HG03558 (cell line): ENCODE measurements around the gene SFTPB.

Experiments
- ATAC-seq: cut with Tn5 transposase; IDR thresholded peaks from one replicate; pipeline ENCODE4 v1.9.1; 2021; ENCODE audit warnings: moderate number of reproducible peaks; ENCODE audit not compliant: unreplicated experiment; ENCODE audit errors: extremely low read depth

The SFTPB gene

DNA sequence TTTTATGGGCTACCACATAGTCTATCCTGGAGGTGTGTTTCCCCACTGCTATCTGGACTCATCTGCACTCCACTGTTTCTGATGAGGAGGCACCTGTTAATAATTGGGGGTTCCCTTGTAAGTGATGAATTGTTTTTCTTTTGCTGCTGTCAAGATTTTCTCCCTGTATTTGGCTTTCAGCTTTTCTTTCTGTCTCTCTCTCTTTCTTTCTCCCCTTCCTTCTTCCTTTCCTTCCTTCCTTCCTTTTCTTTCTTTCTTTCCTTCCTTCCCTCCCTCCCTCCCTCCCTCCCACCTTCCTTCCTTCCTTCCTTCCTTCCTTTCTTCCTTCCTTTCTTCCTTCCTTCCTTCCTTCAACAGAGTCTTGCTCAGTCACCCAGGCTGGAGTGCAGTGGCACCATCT lies 35.3 kb upstream of the SFTPB start:
- ATAC-seq, result no peak

DNA sequence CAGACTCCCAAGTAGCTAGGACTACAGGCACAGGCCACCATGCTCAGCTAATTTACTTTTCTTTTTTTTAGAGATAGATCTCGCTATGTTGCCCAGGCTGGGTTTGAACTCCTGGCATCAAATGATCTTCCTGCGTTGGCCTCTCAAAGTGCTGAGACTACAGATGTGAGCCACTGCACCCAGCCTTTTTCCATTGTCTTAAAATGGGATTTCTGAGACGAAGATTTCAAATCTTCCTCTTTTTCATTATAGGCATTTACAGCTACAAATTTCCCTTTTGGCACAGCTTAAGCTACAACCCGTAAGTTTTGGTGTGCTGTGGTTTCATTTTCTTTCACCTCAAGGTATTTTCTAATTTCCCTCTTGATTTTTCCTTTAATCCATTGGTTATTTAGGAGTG lies 34.8 kb upstream of the SFTPB start:
- no peak for ATAC-seq

DNA sequence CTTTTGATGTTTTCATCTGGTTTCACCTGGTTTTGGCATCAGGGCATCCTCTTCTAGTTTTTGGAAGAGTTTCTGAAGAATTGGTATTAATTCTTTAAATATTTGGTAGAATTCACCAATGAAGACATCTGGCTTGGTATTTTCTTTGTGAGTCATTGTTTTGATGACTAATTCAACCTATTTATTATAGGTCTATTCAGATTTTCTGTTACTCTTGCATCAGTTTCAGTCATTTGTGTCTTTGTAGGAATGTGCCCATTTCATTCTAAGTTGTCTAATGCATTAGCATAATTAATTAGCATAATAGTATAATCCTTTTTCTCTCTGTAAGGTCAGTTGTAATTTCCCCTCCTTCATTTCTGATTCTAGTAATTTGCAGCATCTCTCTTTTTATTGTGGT lies 34.2 kb upstream of the SFTPB start:
- ATAC-seq, result no peak

DNA sequence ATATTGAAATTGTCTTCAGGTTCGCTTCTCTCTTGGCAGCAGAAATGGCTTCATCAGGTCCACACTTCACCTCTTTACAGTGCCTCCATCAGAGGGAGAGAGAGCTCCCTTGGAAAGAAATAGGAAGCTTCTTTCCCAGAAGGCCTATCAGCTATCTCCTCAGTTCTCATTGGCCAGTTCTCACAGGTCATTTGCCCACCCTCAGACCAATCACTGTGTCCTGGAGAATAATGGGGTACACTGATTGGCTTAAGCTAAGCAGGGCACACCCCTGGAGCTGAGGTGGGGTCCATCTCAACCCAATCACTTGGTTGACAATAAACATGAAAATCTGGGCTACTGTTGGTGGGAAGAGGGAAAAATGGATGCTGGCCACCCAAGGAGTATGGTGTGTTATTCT lies 31.3 kb upstream of the SFTPB start:
- ATAC-seq, result no peak

DNA sequence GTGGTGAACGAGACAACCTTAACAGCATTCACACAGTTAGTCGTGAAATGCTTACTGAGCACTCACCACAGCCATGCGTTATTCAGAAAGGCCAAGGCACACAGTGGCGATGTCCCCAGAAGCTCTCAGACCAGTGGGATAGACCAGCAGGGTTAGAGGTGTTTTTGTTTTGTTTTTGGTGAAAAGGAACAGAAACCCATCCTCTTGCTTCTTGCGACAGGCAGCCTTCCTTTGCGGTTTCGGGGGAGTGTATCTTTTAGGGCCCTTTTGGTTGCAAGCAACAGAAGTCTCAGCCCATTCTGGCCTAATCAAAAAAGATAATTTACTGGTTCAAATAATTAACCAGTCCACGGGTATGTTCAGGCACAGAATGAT lies 30.9 kb upstream of the SFTPB start:
- ATAC-seq, result no peak

DNA sequence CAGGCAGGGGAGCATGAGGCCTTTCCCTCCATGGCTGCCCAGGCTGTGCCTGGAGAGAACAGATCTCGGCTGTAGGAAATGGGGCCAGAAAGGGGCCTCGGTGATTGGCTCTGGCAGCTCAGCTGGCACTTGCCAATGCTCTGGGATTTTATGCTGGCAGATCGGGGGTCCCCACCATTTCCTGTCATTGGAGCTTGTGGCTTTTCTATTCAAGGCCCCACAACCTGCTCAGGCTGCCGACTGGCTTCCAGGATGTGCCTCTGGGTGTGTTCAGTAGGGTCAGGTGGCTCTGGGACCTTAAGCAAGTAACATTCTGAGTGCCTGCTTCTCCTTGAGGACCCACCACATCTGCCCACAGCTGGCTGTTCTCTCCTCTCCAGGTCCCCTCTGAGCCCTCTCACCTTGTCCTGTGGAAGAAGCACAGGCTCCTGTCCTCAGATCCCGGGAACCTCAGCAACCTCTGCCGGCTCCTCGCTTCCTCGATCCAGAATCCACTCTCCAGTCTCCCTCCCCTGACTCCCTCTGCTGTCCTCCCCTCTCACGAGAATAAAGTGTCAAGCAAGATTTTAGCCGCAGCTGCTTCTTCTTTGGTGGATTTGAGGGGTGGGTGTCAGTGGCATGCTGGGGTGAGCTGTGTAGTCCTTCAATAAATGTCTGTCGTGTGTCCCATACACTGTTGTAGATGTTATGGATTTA lies 30.3 kb upstream of the SFTPB start:
- no peak for ATAC-seq

DNA sequence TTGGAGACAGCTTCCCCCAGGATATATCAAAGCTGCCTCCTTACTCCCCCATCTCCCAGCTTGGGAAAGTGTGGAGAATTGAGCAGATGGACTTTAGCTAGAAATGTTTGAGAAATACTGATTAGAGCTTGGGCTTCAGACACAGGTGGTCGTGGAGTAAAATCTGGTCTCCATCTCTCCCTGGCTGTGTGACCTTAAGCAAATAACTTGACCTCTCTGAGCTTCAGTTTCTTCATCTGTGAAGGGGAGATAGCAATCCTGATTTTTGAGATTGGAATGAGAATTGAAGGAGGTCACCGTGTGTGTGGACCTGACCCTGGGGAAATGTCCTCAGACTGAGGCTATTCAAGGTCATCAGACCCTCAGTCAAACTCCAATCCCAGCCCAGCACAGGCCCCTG lies 29.7 kb upstream of the SFTPB start:
- no peak for ATAC-seq

DNA sequence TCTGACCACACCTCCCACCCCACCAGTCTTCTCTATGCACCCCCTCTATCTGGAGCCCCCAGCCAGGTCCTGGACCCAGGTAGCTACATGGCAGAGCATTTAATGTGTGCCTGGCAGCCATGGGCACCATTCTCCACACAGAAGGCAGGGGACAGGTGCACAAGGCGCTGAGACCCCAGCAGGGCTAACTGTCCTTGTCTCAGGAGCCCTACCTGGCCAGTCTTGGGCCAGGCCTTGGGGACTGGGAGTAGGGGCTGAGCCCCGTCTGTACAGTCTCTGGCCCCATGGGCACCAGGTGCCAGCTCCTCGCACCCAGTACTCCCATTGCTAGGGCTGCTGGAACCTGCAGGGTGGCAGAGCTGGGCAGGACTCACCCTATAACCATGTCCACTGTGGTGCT lies 29.1 kb upstream of the SFTPB start:
- no peak for ATAC-seq

DNA sequence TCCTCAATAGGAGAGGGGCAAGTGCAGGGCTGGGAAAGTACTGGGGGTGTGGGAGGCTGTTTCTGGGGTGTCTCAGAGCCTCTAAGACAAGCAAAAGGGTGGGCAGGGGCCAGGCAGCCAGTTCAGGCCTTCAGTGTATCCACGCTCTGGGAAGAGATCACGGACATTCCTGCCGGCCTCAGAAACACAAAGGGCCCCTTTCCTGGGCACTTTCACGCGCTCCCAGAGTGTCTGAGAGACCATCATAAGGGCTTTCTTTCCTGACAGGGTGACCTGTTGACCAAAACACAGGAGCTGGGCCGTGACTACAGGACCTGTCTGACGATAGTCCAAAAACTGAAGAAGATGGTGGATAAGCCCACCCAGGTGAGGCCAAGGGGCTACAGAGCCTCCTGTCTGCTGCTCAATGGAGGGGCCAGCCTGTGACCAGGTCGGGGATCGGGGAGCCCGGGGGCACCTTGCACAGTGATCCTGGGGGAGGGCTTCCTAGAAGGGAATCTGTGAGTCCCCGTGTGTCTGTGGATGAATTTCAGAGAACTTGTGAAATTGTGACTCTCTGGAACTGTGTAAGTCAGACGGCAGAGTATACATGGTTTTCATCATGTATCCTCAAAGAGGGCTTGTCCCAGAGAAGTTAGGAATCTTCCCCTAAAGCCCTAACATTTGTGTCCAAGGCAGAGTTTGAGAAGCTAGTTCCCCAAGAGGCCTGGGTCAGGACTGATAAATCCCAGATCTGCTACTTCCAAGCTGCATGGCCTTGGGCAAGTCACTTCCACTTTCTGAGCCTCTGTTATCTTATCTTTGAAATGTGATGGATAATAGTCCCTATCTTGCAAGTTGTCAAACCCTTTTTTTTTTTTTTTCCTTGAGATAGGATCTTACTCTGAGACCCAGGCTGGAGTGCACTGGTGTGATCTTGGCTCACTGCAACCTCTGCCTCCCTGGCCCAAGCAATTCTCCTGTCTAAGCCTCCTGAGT lies 28.0 kb upstream of the SFTPB start:
- no peak for ATAC-seq

DNA sequence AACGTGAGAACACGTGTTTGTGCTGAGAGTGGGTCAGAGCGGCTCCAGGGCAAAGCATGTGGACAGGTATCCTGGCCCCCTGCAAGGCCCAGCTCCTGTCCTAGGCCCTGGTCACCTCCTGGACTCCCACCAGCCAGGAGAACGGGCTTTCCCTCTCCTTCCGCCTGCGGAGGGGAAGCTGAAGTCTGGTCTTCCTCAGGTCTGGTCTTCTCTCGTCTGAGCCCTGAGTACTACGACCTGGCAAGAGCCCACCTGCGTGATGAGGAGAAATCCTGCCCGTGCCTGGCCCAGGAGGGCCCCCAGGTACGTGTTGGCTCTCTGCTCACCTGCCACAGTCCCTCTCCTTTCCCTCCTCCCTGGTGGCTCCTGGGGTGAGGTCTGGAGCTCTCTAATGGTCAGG lies 27.1 kb upstream of the SFTPB start:
- no peak for ATAC-seq

DNA sequence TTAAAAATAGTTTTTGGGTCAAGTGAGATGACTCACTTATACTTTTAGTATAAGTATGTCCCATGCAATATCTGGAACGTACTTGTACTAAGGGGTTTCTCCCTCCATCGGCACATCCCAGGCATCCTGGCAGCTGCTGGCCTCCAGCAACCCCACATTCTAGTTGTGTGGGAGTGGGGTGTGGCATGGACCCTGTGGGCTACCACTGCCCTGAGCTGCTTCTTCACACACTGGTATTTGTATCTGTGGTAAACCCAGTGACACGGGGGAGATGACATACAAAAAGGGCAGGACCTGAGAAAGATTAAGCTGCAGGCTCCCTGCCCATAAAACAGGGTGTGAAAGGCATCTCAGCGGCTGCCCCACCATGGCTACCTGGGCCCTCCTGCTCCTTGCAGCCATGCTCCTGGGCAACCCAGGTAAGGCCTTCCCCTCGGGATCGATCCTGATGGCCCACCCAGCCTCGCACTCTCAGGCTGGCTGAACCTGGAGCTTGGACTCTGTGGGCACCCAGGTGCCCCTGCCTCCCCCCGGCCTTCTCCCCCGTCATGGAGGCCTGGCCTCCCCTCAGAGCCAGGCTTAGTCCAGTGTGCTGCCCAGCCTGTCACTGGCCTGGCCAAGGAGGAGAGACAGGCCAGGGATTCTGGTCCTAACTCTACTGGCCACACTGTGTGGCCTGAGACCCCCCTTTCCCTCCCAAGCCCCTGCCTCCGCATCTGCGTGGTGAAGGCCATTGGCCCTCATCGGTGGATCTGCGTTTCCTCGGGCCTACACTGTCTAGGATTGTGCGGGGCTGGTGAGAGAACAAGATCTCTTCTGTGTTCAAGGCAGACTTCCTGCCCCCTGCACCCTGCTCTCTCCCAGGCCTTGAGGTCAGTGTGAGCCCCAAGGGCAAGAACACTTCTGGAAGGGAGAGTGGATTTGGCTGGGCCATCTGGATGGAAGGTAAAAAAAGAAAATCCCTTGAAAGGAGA lies 26.3 kb upstream of the SFTPB start, which contains the start of gene GNLY:
GNLY (plus strand) TSS at position 307 of the 974 bp plus-strand sequence; CDS start at position 368, 61 bp downstream.
- no peak for ATAC-seq

DNA sequence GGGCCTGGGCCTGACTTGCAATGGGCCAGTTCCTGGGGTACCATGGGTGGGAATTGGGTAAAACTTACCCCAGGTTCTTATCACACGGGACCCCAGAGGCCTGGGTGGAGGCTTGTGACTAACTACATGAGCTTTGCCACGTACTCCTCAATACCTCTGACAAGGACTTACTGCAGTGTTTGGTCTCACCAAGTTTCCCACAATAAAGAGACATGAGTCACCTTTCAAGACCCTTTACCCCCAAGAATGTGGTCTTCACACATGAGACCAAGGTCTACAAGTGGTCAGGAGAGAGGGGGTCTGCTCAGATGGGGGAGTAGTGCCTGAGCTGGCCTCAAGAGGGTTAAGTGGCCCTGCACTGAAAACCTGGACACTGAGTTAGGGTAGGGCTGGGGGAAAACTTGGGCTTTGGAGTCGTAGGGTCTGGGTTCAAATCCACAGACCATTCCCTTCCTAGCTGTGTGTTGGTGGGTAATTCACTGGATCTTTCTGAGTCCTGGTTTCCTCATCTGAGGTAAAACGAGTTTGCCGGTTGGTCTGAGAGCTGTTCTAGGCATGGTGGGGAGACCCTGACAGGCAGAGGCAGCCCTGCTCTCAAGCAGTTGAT lies 24.1 kb upstream of the SFTPB start:
- no peak for ATAC-seq

DNA sequence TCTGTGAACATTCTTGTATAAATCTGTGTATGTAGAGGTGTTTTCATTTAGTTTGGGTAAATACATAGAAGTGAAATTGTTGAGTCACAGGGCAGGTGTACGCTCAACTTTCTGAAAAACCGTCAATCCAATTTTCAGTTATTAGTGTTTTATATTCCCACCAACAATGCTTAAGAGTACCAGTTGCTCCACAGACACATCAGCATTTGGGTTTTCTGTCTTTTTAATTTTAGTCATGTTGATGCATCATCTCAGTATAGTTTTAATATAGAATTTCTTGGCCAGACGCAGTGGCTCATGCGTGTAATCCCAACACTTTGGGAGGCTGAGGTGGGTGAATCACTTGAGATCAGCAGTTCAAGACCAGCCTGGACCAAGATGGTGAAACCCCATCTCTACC lies 22.9 kb upstream of the SFTPB start:
- no peak for ATAC-seq

DNA sequence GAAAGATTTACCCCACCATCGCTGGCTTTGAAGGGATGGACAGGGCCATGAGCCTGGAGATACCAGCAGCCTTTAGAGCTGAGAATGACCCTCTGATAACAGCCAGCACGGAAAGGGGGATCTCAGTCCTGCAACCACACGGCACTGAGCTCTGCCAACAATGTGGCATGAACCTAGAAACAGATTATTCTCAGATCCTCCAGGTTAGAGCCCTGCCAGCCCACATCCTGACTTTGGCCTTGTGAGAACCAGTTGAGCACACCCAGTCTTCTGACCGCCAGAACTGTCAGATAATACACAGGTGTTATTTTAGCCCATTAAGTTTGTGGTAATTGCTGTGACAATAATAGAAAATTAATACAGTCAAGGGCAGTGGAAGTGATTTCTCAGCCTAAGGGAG lies 16.8 kb upstream of the SFTPB start:
- ATAC-seq, result no peak

DNA sequence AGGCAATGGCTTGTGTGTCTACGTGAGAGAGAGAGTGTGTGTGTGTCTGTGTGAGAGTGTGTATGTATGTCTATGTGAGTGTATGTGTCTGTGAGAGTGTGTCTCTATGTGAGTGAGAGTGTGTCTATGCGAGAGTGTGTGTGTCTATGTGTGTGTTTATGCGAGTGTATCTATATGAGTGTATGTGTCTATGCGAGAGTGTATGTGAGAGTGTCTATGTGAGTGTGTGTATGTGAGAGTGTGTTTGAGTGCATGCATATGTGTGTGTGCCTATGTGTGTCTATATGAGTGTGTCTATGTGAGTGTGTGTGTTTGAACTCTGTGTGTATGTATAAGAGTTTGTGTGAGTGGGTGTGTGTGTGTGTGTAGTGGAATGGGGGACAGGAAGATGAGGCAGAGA lies 16.4 kb upstream of the SFTPB start:
- no peak for ATAC-seq

DNA sequence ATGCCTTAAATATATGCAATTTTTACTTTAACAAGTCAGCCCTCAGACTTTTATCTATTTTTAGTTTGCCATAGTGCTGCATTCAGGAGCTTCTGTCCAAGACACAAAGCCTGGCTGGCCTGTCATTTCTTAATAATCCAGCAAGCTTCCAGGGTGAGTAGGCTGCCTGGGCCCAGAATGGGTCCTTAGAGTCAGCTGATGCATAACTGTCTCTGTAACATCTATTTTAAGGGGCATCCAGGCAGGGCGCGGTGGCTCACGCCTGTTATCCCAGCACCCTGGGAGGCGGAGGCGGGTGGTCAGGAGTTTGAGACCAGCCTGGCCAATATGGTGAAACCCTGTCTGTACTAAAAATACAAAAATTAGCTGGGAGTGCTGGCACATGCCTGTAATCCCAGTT lies 14.4 kb upstream of the SFTPB start:
- no peak for ATAC-seq

DNA sequence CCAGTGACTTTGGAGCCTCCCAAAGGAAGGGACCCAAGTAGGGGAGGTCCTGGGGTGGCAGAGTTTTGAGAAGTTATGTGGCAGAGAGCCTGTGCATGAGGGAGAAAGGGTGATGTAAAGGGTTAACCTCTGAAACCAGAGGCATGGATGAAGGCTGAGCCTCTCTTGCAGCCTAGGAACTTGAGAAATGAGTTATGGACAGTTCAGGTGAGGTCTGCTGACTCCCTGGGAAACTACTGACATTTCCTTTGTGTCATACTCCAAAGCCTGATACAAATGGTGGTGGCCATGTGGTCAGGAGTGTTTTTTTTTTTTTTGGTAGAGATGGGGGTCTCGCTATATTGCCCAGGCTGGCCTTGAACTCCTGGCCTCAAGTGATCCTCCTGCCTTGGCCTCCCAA lies 13.8 kb upstream of the SFTPB start:
- ATAC-seq, result no peak

DNA sequence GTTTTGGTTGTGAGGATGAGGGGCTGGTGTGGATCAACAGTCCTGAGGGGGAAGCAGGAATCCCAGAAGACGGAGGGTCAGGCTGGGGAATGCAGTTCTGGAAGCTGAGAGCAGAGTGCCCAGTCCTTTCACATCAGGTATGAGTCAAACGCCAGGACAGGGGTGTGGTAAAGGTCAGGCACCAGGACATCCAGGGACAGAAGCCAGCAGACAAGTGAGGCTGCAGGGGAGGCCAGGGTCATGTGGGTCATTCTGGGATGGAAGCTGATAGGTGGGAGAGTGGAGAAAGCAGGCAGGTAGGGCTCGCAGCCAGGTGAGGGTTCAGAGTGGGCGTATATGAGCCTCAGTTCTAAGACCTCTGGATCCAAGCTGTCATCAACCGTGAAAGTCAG lies 13.4 kb upstream of the SFTPB start:
- ATAC-seq, result no peak

DNA sequence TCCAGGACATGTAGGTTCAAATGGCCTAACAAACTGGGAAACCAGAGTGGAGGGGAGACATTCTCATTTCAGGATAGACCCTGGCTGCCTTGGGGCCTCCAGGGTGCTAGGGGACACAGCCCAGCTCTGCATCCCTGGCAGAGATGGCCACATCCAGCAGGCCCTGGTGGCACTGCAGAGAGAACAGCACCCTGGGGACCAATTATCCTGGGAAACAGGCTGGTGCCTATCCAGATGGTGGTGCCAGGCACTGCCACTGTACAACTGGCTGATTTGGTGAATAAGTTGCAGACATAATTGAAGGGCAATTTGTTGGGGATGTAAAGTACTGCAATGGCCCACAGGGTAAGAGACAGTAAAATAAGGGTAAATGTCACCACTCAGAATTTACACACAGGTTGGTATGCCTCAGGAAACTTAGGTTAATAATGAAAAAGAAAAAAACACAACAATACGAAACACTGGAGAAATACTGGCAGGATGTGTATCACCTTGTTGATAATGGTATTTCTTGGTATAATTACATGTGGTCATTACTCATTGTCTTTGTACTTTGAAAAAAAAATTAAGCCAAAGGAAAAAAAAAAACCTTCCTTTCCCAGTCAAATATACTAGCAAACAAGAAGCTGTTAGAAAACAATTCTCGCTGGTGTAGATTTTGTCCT lies 12.8 kb upstream of the SFTPB start:
- ATAC-seq, result no peak
